NCI-H345 treated with DMSO at 0.1 percent for 48 hours (cell line): ENCODE results near the gene LGI1.

ENCODE experiments used
- DNase-seq: peaks from one replicate; lab custom pipeline; 2025; ENCODE audit not compliant: unreplicated experiment; lab: John Stamatoyannopoulos, UW

Gene LGI1

GRCh38 chr10:93844979-93845626, 87.4 kb downstream of the LGI1 start:
- DNase-seq = no peak
